Germinal center (tissue), 1 donor: Measurements from ENCODE around the gene RMND5B.
"Not testable (repeated sequence)": the region's sequence is repeated elsewhere in the genome, so short reads cannot be mapped to it uniquely, and the experiment has no call there.

ENCODE experiments used
- DNase-seq: peaks from one replicate; pipeline ENCODE4 v3.0.0; 2012; ENCODE audit warnings: mixed read lengths, low spot score

Gene RMND5B

GRCh38 chr5:178130234-178130575, 609 bp upstream of the RMND5B start:
- not testable (repeated sequence) for DNase-seq

GRCh38 chr5:178131446-178131996, 707 bp downstream of the RMND5B start:
- DNase-seq = no peak

- no peak for DNase-seq
Observed at GRCh38 chr5:178136990-178137389, 6.2 kb downstream of the RMND5B start.

DNA sequence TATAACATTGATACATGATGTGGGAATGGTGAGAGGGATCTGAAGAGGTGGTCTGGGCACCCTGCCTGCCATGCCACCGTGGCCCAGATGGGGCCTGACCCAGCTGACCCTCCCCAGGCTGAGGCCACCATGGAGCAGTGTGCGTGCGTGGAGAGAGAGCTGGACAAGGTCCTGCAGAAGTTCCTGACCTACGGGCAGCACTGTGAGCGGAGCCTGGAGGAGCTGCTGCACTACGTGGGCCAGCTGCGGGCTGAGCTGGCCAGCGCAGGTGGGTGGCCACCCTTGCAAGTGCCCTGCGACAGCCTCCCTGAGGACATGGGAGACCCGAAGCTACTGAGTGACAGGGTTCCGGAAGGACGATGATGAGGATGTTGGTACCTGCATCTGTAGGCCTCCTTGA, 7.2 kb downstream of the RMND5B start:
- no peak for DNase-seq

DNA sequence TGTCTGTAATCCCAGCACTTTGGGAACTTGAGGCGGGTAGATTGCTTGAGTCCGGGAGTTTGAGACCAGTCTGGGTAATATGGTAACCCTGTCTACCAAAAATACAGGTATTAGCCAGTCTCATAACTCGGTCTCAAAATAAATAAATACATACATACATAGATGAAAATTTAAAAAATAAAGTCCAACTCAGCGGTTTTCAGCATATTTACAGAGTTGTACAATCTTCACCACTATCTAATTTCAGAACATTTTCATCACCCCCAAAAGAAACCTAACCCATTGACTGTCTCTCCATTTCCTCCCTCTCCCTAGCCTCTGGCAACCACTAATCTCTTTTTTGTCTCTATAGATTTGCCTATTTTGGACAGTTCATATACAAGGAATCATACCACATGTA, 10.7 kb downstream of the RMND5B start:
- DNase-seq = no peak

DNA sequence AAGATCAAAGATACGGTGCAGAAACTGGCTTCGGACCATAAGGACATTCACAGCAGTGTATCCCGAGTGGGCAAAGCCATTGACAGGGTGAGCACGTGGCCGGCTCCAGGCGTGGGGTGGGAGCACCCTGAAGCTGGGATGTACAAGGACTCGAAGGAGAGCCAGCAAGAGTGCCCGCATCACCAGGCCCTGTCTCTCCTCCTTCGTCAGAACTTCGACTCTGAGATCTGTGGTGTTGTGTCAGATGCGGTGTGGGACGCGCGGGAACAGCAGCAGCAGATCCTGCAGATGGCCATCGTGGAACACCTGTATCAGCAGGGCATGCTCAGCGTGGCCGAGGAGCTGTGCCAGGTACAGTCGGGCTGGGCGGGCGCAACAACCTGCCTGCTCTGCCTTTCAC, 11.8 kb downstream of the RMND5B start:
- DNase-seq = no peak

- DNase-seq = no peak
Observed at GRCh38 chr5:178143246-178143645, 12.4 kb downstream of the RMND5B start.

DNA sequence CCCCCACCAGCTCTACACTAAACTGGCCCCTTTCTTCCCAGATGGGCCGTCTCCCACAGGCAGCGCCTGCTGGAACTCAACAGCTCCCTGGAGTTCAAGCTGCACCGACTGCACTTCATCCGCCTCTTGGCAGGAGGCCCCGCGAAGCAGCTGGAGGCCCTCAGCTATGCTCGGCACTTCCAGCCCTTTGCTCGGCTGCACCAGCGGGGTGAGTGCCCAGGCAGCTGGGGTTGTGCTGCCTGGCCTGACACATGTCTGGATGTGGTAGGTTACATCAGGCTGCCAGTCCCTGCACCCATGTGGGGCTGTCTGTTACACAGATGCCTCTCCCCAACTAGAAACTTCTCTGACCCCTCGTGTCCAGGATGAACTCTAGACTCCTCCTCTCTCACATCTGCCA, 13.1 kb downstream of the RMND5B start:
- DNase-seq = no peak

DNA sequence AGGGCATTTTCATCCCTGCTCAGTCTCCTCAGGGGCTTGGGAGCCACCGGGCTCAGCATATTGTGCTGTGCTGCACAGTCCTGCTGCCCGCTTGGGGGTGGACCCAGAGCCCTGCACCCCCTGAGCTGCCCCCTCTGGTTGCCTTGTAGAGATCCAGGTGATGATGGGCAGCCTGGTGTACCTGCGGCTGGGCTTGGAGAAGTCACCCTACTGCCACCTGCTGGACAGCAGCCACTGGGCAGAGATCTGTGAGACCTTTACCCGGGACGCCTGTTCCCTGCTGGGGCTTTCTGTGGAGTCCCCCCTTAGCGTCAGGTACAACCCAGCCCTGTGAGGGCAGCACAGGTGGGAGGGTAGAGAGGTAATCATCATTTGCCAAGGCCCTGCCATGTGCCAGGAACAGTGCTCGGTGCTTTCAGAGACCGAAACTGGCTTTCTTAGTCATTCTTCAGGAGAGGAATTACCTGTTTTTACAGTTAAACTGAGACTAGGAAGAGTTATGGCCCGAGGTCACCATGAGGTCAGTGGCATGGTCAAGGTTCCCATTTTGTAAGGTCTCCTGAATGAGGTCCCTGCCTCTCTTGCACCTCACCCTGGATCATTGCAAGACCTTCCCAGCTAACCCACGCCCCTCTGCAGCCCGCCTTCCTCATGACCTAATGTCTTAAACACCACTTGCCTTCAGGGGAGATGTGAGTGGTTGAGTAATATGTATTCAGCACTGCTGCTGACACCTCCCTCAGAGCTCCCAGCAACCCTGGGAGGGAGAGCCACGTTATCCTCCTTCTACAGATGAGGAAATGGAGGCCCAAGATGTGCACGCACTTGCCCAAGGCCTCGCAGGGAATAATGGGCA, 15.4 kb downstream of the RMND5B start:
- peak; percentile 75 for DNase-seq

- no peak for DNase-seq
Observed at GRCh38 chr5:178147406-178147805, 16.6 kb downstream of the RMND5B start.

DNA sequence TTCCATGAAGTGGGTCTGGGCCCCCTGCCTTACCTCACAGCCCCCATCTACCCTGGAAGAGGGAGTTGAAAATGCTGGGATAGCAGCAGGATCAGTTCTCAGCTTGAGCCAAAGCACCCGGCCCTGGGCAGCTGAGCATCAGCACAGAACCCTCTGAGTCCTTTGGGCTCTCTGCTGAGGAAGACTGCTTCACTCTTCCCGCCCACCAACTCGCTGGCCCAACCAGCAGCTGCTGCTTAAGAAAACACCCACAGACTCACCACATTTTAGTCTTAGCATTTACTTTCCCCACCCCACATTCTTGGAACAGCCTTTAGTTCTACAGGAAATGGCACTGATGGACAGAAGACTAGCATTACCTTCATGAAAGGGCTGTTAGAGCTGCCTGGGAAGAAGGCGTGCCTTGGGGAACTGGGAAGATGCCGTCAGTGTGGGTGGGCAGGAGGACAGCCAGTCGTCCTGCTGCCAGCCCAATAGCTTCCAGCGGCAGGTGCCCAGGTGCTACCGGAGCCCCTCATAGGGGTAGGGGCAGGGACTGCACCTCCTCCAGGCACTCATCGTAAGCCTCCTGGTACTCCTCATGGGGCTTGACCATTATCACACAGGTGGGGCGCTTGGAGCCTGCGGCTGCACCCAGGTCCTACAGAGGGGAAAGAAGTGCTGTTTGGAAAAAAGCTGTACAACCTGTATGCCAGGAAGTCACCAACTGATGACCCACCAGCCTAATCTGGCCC, 18.6 kb downstream of the RMND5B start:
- no peak for DNase-seq

DNA sequence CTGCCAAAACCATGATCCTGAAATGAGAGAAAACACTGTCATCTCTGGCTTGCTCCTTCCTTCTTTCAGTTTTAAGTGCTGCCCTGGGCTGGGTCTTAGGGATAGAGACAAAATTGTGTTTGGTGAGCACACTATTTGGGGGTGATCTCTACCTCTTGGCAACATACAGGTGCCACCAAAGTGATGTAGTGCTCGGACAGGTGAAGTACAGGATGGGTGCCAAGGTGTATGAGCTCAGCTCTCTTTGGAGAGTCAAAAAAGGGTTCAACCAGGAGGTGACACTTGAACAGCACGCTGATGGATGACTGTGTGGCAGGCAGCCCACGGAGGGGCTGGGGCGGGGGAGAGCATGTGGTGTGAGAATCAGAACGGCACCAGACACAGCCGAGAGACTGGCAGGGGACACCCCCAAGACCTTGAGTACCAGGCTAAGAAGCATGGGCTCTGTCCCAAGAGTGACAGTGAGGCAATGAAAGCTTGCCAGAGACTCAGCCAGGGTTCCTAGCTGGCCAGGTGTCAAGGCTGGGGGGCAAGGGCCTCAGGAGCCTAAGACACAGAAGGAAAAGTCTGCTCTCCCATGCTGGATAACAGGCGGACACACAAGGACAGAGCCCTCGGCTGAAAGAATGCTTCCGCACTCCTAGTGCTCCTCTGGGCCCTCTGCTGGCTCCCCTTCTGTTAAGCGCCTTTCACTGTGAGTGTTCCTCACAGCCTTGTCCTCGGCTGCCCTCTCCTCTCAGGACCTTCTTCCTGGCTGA, 20.3 kb downstream of the RMND5B start:
- no peak for DNase-seq

DNA sequence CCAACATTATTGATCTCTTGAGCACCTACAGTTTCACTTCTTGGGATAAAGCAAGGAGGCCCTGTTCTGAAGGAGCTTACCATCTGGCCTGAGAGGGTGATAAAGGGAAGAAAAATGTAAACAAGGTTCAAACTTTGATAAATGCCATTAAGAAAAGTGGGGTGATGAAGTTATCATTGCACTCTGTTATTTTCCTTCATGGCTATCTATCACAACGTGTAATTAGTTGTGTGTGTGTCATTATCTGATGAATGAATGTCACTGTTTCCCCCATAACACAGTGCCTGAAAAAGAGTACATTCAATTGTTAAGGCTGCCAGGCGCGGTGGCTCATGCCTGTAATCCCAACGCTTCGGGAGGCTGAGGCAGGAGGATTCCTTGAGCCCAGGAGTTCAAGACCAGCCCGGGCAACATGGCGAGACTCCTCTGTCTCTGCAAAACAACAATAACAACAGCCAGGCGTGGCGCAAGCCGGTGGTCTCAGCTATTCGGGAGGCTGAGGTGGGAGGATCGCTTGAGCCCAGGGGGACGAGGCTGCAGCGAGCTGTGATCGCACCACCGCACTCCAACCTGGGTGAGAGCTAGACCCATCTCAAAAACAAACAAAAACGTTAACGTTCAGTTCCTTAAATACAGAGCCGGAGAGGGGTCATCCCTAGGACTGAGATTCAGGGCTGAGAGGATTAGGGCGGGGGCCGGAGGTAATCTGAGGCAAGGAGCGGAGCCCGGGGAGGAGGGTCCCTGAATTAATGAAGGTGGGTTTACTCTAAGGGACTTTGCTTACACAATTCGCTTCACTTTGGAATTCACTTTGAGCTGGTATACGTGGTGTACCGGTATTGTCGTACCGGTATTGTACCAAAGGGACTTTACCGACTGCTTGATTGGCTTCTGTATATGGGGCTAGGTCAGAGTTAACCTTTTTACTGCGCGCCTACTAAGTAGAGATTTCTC, 22.0 kb downstream of the RMND5B start:
- DNase-seq = no peak

DNA sequence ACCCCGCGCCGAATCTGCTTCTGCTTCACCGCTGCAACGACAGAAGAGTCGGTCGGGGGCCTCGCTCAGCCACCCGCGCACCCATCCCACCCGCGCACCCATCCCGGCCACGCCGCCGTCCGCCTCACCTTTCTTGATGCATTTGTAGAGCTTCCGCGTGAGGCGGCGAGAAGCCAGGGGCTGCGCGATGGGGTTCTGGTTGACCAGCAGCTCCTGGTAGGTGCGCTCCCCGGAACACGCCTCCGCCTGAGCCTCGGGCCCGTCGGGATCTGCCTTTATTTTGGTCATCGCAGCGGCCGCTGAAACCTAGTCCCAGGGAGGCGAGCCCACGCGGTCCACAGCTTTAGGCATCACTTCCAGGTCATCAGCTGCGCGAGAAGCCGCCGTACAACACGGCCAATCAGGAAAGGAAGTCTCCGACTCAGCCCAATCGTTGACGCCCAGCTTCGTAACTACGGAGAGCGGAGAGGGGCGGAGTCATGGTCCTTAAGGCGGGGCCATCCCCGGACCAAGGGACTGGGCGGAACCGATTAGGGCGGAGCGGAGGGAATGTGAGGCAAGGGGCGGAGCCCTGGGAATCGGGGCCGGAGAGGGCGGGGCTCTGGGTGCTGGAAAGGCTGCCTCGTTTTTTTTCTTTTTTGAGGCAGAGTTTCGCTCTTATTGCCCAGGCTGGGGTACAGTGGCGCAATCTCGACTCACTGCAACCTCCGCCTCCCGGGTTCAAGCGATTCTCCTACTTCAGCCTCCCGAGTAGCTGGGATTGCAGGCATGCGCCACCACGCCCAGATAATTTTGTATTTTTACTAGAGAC, 22.9 kb downstream of the RMND5B start, which contains the start of gene NHP2:
TSS of gene NHP2 (minus strand) at position 356 of the 811 bp plus-strand sequence. CDS start at position 288, 68 bp downstream.
- DNase-seq = peak; percentile 97

- DNase-seq = no peak
Observed at GRCh38 chr5:178155065-178155464, 24.3 kb downstream of the RMND5B start.

DNA sequence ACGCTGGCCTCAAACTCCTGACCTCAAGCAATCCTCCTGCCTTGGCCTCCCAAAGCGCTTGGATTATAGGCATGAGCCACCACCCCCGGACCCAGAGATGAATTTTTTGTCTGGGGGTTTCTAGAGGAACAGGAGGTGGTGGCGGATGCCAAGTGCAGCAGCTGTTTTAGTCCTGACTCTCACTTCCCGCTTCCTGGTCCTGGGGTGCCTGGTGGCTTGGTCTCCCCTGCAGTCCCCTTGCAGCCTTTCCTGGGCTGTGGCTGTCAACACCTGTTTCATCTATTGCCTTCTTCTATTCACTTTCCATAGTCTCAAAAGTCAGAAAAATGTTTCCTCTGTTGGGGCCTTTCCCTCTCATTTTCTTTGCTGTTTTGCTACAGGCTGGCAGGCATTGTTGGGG, 29.4 kb downstream of the RMND5B start:
- DNase-seq = no peak

DNA sequence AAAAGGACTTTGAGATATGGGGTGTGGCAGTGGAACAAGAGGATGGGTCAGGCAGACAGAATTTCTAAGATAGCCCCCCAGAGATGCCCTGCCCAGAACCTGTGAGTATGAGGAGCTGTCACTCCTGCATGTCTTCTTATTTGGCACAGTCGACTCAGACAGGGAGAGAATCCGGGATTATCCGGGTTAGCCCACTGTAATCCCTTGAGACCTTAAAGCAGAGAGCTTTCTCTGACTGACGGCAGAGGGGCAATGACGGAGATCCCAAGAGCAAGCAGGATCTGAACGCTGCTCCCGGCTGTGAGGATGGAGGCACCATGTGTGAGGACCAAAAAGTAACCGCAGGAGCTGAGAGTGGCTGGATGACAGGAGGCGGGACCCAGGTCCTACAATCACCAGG, 31.7 kb downstream of the RMND5B start:
- DNase-seq = no peak

GRCh38 chr5:178163772-178164735, 33.2 kb downstream of the RMND5B start:
- DNase-seq = peak; percentile 93

DNA sequence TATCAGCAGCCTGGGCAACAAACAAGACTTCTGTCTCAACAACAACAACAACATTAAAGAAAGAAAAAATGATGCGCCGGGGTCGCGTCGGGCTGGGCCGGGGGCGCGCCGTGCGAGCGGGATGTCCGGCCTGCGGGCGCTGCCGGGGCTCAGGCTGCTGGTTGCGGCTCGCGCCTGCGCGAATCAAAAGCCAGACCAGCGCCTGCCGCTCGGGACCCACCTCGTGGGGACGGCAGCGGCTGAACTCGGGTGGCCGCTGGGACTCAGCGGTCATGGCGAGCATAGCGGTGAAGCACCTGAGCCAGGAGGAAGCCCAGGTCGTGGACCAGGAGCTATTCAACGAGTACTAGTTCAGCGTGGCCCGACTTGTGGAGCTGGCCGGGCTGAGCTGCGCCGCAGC, 34.8 kb downstream of the RMND5B start:
- no peak for DNase-seq
